Vagina (tissue), 2 donors: ENCODE data around the gene PPP1R14C. TPM values are rescaled to one million over a fixed set of nuclear protein-coding genes. Genes with fewer than 3 reads are reported as not detected.

Source experiments
- DNase-seq, 2 donors: peaks; one replicate each; pipeline ENCODE4 v3.0.0-alpha.2; 2017; ENCODE audit errors: extremely low spot score in 2 of 2
- H3K27ac ChIP-seq: fragments of 200-600 bp; sonication (generic); one replicate; pipeline ENCODE4 v1.5.1; 2019
- H3K27me3 ChIP-seq: fragments of 200-600 bp; sonication (generic); one replicate; pipeline ENCODE4 v1.5.1; 2019
- H3K36me3 ChIP-seq, 2 donors: fragments of 200-600 bp; sonication (generic); one replicate each; pipeline ENCODE4 v1.5.1; 2017 to 2019
- H3K4me1 ChIP-seq: fragments of 200-600 bp; sonication (generic); one replicate; pipeline ENCODE4 v1.5.1; 2019
- H3K4me3 ChIP-seq, 2 donors: fragments of 200-600 bp; sonication (generic); 1 replicate in 1 of 2; 2 replicates in 1 of 2; pipeline ENCODE4 v1.5.1; 2016 to 2019
- H3K9me3 ChIP-seq: fragments of 200-600 bp; sonication (generic); one replicate; pipeline ENCODE4 v1.5.1; 2019
- POLR2A ChIP-seq, 2 donors: fragments of 450-650 bp; IDR thresholded peaks; one replicate each; pipeline ENCODE4 v1.6.1; 2017; ENCODE audit warnings: antibody characterized with exemption in 2 of 2, mild to moderate bottlenecking in 2 of 2, moderate library complexity in 2 of 2
- POLR2AphosphoS5 ChIP-seq, 2 donors: sonication (generic); formaldehyde crosslinking; IDR thresholded peaks; one replicate each; pipeline ENCODE4 v1.9.0; 2017; ENCODE audit warnings: antibody characterized with exemption in 2 of 2, mild to moderate bottlenecking in 2 of 2, low read depth in 1 of 2; ENCODE audit not compliant: insufficient read depth in 1 of 2
- intact Hi-C: fragments of 100-400 bp; cut with DNase I; formaldehyde crosslinking; loops from one replicate; pipeline ENCODE4 v1.15.1; 2023
- total RNA-seq: library from RNA; depleted of rRNA; stranded (reverse); fragments of >200 nt; gene quantifications from one replicate; pipeline ENCODE4 v1.2.3, GENCODE V29; 2016
- TF ChIP-seq, protein P1 (sequence below), 3 experiments: fragments of 450-650 bp in 2 of 3; fragments of 200-600 bp in 1 of 3; sonication (generic) in 1 of 3; IDR thresholded peaks; one replicate each; pipeline ENCODE4 v1.5.1; 2017 to 2019; ENCODE audit warnings: antibody characterized with exemption in 3 of 3, mild to moderate bottlenecking in 2 of 3, moderate library complexity in 2 of 3

Gene PPP1R14C
- total RNA-seq, 1 donor from 2014 or later: 23.8 TPM

- no peaks in the 10 kb centered on the region for H3K36me3 ChIP-seq
- peaks cover 19% of the 10 kb centered on the region for H3K4me1 ChIP-seq
- H3K27ac ChIP-seq: no peak overlapping the region
- H3K9me3 ChIP-seq: no peaks in the 10 kb centered on the region
- intact Hi-C loops: no loop called here
- no peak overlapping the region for H3K4me3 ChIP-seq
- no peaks in the 10 kb centered on the region for H3K27me3 ChIP-seq
- TF ChIP-seq, protein P1, sequence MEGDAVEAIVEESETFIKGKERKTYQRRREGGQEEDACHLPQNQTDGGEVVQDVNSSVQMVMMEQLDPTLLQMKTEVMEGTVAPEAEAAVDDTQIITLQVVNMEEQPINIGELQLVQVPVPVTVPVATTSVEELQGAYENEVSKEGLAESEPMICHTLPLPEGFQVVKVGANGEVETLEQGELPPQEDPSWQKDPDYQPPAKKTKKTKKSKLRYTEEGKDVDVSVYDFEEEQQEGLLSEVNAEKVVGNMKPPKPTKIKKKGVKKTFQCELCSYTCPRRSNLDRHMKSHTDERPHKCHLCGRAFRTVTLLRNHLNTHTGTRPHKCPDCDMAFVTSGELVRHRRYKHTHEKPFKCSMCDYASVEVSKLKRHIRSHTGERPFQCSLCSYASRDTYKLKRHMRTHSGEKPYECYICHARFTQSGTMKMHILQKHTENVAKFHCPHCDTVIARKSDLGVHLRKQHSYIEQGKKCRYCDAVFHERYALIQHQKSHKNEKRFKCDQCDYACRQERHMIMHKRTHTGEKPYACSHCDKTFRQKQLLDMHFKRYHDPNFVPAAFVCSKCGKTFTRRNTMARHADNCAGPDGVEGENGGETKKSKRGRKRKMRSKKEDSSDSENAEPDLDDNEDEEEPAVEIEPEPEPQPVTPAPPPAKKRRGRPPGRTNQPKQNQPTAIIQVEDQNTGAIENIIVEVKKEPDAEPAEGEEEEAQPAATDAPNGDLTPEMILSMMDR (IDR thresholded peaks at IDR 0.05): no peak
- no peak for TF ChIP-seq POLR2A (IDR thresholded peaks at IDR 0.05)
- TF ChIP-seq POLR2AphosphoS5 (IDR thresholded peaks at IDR 0.05; ENCODE audit: insufficient read depth in 1 of 2, low read depth in 1 of 2): no peak
- no peak for DNase-seq
Observed at GRCh38 chr6:150263765-150264404, 121.0 kb downstream of the PPP1R14C start.

- no peak for TF ChIP-seq POLR2A (IDR thresholded peaks at IDR 0.05)
- TF ChIP-seq, protein P1 (IDR thresholded peaks at IDR 0.05): no peak
- Histone ChIP-seq H3K9me3 (no peaks in the 10 kb centered on the region), H3K4me1 (peaks cover 19% of the 10 kb centered on the region), H3K27ac (no peak overlapping the region), H3K4me3 (no peak overlapping the region), H3K36me3 (no peaks in the 10 kb centered on the region), H3K27me3 (no peaks in the 10 kb centered on the region)
- no peak for DNase-seq
- intact Hi-C loops: no loop called here
Observed at GRCh38 chr6:150266309-150266708, 123.5 kb downstream of the PPP1R14C start.

DNA sequence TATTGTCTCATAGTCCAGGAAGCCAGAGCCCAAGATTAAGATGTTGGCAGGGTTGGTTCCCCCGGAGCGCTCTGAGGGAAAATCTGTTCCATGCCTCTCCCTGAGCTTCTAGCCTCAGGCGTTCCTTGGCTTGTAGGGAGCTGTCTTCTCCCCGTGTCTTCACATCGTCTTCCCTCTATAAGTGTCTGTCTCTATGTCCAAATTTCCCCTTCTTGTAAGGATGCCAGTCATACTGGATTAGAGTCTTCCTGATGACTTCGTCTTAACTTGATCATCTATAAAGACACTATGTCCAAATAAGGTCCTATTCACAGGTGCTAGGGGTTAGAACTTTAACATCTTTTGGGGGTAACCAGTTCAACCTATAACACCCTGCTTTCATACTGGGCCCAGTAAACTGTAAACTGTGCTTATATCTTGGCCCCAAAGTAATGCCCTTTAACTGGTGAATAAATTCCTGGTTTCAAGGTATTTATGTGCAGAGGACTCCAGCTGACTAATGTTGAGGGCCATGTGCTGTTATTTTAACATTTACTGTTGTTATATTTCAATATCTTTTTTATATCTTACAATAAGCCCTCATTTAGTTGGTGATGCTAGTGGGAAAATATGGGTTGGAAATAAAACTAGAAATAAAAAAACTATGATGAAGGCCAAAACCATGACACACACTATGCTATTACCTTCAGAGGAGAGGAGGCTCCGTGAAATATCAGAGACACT lies 124.3 kb downstream of the PPP1R14C start:
- no peak overlapping the region for H3K4me3 ChIP-seq
- H3K36me3 ChIP-seq: no peaks in the 10 kb centered on the region
- DNase-seq: no peak
- H3K27ac ChIP-seq: no peak overlapping the region
- intact Hi-C loops: no loop called here
- TF ChIP-seq POLR2AphosphoS5 (IDR thresholded peaks at IDR 0.05; ENCODE audit: insufficient read depth in 1 of 2, low read depth in 1 of 2) (no peak), POLR2A (IDR thresholded peaks at IDR 0.05) (no peak)
- TF ChIP-seq, protein P1 (IDR thresholded peaks at IDR 0.05): no peak
- H3K9me3 ChIP-seq: no peaks in the 10 kb centered on the region
- H3K27me3 ChIP-seq: no peaks in the 10 kb centered on the region
- peaks cover 19% of the 10 kb centered on the region for H3K4me1 ChIP-seq

DNA sequence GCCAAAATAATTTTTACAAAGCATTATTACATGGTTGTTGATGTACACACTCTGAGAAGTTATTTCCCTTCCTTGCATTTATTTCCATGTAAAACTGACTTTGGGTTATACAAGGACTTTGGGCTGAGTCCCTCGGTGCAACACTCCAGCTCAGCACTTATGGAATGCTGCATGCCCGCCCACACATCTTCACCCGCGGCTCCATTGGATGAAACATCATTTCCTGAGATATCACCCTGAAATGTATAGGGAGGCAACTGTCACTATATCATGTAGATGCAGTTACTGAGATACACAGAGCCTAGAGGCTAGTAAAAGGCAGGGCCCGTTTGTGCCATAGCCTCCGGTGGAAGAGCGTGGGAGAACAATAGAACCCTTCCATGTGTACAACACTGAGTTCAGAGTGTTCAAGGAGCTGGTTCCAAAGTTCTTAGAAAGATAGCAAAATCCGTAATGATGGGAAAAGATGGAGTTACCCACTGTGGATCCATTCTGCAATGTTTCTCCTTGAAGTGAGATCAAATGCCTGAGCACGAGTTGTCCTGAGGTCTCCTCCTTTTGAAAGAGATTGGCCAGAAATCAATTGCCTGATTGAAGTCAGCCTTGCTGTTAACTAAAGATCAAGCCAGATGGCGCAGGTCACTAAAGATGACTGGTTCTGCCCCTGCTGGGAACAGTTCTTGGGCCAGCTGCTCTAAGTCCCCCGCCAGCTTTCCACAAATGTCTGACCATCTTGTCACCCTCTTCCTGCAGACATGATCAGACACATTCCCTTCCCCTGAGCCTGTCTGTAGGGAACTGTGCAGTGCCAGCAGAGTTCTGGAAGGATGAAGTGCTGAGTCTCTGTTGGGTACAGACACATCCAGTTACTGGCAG lies 125.1 kb downstream of the PPP1R14C start:
- Histone ChIP-seq H3K36me3 (no peaks in the 10 kb centered on the region), H3K9me3 (no peaks in the 10 kb centered on the region), H3K4me1 (peaks cover 19% of the 10 kb centered on the region), H3K4me3 (no peak overlapping the region), H3K27ac (no peak overlapping the region), H3K27me3 (no peaks in the 10 kb centered on the region)
- no peak for DNase-seq
- TF ChIP-seq, protein P1 (IDR thresholded peaks at IDR 0.05): no peak
- no peak for TF ChIP-seq POLR2AphosphoS5 (IDR thresholded peaks at IDR 0.05; ENCODE audit: insufficient read depth in 1 of 2, low read depth in 1 of 2)
- TF ChIP-seq POLR2A (IDR thresholded peaks at IDR 0.05): no peak
- intact Hi-C loops: no loop called here
